GM18907 (cell line): Measurements from ENCODE around the gene SNX14.
"Not testable (repeated sequence)": the region's sequence is repeated elsewhere in the genome, so short reads cannot be mapped to it uniquely, and the experiment has no call there.

Experiments used
- ATAC-seq: cut with Tn5 transposase; IDR thresholded peaks from one replicate; pipeline ENCODE4 v1.9.1; 2021; ENCODE audit warnings: mild to moderate bottlenecking, moderate library complexity; ENCODE audit not compliant: unreplicated experiment

The SNX14 gene

DNA sequence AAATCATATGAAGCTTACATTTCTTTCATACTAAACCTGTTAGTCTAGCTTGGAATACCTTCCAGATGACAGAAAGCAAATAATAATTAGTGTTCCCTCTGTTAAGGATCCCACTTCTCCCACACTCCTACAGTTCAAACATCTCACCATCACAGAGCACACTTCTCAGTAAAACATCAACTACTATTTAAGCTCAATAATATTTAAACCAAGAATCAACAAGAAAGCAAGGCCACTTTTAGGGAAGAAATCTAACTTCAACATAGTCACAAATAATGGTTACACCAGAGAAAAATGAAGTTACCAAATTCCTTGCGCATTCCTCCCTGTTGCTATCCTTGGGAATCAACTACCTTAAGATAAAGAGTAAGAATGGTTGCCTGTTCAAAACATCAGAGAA lies 1.6 kb downstream of the SNX14 start:
- ATAC-seq, result no peak

DNA sequence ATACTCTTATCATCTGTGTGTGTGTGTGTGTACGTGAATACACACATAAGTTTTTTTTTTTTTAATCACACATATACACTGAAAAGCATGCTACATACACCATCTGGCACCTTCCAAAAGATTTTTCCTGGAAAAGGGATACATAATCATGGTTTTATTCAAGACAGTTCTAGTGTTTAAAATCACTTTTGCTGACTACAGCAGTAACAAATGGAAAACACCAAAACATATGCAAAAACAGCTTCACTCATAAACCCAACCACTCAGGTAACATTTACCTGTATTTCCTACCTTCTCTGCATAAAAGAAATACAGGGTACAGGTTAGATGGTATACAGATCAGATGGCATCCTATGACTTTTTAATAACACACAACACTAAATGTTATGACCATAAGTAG lies 2.5 kb downstream of the SNX14 start:
- no peak for ATAC-seq

DNA sequence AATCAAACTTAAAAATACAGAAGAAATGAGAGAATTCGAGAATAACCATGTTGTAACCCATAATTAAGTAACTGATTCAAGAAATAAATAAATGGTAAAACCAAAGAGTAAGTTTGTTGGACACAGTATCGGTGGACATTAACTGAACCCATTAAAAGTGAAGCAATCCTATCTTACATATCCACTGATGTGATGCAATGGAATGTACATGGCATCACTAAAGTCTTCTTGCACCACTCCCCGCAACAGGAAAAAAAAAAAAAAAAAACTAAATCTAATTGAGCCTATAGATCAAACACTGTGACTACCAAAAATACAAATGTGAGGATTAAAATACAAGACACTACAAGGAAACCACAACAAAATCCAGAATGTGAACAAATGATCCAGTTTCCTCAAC lies 7.9 kb downstream of the SNX14 start:
- ATAC-seq, result no peak

DNA sequence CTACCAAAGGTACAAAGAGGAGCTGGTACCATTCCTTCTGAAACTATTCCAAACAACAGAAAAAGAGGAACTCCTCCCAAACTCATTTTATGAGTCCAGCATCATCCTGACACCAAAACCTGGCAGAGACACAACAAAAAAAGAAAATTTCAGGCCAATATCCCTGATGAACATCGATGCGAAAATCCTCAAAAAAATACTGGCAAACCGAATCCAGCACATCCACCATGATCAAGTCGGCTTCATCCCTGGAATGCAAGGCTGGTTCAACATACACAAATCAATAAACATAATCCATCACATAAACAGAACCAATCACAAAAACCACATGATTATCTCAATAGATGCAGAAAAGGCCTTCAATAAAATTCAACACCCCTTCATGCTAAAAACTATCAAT lies 10.8 kb downstream of the SNX14 start:
- ATAC-seq, result not testable (repeated sequence)

DNA sequence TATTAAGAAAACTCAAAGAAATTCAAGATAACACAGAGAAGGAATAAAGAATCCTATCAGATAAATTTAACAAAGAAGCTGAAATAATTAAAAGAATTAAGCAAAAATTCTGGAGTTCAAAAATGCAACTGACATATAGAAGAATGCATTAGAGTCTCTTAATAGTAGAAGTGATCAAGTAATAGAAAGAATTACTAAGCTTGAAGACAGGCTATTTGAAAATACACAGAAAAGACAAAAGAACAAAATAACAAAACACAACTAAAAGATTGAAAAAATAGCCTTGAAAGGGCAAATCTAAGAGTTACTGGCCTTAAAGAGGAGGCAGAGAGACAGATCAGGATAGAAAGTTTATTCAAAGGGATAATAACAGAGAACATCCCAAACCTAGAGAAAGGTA lies 12.1 kb downstream of the SNX14 start:
- no peak for ATAC-seq

DNA sequence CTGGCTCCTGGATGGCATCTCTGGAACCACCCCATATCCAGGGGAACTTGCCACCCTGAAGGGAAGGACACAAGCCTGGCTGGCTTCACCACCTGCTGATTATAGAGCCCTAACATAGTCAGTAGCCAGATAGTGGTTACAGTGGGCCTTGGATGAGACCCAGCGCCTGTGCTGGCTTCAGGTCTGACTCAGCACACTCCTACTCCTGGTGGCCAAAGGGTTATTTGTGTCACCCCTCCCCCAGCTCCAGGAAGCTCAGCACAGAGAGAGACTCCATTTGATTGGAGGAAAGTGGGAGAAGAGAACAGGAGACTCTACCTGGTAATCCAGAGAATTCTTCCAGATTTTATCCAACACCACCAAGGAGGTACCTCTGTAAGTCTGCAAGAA lies 12.8 kb downstream of the SNX14 start:
- ATAC-seq, result peak; percentile 75

DNA sequence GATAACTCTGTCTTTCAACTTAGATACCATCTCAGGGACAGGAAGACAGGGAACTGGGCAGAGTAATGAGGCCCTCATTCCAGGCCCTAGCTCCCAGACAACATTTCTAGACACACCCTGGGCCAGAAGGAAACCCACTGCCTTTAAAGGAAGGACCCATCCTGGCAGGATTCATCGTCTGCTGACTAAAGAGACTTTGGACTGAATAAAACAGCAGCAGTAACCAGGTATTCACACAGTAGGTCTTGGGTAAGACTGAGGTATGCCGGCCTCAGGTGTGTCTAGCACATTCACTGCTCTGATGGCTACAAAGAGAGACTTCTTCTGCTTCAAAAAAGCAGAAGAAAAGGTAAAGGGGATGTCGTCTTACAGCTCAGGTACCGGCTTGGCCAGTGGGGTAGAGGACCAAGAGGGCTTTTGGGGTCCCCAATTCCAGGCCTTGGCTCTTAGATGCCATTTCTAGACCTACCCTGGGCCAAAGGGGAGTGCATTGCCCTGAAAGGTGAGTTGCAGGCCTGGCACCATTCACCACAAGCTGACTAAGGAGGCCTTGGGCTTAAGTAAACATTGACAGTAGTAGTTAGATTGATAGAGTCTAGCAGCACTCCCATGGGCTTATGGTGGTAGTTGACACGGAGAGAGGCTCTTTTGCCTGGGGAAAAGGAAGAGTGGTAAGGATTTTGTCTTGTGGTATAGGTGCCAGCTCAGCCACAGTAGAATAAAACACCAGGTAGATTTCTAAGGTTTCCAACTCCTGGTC lies 13.4 kb downstream of the SNX14 start:
- peak; percentile 30 for ATAC-seq

DNA sequence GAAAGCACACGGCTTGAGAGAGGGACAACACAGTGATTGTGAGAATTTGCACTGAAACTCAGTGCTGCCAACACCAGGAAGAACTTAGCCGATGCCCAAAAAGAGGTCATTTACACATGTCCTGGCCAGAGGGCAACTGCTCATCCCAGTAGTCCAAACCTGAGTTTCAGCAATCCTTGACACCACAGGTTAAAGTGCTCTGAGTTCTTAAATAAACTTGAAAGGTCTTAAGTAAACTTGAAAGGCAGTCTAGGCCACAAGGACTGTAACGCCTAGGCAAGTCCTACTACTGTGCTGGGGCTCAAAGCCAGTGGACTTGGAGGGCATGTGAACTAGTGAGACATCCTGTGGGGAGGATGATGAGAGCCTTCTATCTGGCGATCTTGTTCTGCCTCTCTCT lies 14.1 kb downstream of the SNX14 start:
- ATAC-seq, result no peak

DNA sequence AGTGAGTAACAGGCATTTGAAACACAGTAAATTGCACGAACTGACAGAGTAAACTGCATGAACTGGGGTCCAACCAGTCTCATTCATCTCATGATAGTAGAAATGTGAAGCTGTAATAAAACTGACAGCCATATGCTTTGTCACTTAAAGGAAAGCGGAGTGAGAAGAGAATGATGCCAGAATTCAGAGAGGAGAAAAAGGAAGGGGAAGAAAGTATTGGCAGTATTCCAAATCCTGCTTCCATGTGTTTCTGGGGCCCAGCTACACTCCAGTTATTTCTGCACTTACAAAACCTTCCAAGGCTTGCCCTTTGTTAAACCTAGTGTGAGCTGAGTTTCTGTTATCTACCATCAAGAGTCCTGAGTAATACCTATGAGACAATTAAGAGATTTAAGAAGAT lies 17.2 kb downstream of the SNX14 start:
- no peak for ATAC-seq

DNA sequence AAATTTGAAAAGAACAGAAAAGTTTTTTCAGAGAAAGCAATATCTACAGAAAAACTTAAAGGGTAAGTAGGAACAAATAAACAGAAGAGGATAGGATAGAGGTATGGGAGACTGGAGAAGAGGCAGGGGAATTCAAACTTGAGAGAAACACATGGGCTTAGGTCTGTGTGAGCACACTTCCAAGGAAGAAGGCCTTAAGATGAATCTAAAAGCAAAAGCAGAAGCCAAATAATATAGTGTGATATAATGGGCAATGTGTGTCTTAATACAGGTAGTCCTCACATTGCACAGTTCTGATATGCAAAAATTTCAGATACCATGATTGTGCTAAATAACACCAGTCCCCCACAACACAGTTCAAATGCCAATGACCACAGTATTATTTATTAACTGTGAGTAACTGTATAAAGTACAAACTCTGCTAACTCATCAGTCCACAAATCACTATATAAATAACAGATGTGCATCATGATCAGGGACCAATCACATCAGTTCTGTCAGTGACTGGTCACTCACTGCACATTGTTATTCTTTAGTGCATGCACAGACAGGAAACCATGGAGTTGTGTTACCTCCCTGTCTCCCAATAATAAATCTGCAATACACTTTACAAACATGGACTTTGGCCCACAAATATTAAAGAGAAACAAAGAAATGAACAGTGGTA lies 18.6 kb downstream of the SNX14 start:
- peak; percentile 55 for ATAC-seq

DNA sequence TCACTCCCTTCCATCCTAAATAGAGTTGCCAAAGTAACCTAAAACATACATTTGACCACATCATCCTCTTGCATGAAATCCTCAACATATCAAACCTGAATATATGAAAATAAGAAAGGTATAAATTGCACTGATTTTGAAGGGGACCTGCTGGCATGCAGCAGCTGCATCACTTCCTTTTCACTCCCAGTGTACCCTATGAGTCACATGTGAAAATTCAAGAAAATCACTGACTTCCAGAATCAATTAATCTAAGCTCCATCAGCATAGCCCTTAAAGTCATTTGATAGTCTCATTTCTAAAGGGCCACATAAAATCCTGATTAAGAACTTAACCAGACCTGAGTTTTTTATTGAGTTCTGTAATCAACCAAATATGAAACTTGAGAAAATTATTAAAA lies 24.3 kb downstream of the SNX14 start:
- no peak for ATAC-seq

DNA sequence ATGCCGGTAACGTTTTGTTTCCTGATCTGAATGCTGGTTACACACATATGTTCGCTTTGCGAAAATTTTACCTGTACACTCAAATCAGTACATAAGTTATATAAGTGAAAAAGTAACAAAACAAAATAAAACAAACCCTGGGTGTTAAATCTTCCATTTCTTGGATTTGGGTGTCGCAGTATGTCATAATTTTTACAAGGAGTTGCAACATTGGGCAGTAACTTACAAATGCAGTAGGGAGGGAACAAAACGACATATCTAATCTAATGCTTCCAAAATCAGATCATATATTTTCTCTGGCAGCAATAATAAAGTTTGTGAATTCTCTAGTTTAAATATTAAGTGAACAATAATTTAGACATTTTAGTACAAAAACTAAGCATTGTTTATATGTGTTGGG lies 25.2 kb downstream of the SNX14 start:
- no peak for ATAC-seq

DNA sequence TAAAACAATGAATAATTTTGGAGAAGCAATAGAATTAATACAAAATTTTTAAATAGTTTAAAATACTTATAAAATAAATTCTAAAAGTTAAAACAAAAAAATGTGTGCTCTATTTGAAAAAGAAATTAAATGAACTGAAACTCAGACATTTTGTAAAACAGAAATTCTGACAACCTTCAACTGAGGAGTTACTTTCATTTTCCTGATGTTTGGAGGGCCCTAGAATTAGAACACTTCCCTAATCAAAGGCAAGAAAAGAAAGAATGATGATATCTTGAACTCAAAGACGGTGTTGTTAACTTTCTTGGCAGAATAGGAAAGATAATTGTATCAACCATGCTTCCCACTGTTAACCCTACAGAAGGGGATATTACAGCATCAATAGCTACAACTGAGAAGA lies 27.9 kb downstream of the SNX14 start:
- no peak for ATAC-seq

DNA sequence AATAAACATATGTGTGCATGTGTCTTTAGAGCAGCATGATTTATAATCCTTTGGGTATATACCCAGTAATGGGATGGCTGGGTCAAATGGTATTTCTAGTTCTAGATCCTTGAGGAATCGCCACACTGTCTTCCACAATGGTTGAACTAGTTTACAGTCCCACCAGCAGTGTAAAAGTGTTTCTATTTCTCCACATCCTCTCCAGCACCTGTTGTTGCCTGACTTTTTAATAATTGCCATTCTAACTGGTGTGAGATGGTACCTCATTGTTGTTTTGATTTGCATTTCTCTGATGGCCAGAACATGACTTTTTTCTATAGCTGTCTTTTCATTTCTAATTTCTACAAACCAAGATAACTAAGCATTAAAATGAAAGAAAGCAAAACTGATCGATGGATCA lies 29.4 kb downstream of the SNX14 start:
- not testable (repeated sequence) for ATAC-seq

DNA sequence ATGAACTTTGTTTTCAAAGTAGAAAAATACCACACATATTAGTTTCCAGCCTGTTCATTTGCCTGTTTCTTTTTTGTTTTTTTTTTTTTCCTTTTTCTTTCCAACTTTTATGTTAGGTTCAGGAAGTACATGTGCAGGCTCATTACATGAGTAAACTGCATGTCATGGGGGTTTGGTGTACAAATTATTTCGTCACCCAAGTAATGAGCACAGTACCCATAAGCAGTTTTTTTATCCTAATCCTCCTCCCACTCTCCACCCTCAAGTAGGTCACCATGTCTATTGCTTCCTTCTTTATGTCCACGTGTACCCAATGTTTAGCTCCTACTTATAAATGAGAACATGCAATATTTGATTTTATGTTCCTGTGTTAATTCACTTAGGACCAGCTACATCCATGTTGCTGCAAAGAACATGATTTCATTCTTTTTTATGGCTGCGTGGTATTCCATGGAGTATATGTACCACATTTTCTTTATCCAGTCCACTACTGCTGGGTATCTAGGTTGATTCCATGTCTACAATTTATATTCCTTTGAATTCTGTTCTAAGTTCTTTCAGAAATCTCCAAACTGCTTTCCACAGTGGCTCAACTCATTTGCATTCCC lies 31.8 kb downstream of the SNX14 start:
- no peak for ATAC-seq

DNA sequence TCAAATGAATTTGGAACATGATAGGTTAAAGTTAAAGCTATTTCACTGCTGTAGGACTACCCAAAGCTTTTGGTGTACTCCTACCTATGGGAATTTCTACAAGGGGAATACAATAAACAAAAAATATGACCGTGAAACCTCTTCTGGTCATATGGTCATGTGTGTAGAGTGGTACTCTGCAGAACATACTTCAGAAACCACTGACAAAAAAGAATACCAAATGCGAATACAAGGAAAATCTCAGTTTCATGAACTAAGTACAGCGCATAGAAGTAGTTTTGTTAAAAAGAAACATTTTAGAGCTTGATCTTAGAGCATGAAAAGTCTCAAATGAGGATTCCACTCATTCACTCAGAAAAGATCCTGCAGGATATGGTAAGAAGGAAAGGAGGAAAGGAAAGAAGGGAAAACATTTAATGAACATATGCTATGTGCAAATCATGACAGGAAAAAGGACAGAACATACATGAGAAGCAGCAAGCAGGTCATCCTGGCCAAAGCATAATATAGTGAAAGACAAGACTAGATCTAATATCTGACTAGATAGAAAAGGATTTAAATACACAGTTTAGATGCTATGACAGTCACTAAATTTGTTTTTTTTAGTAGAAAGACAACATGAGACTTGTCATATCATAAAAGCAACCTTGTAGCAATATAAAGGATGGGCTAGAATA lies 36.5 kb downstream of the SNX14 start:
- ATAC-seq, result no peak

DNA sequence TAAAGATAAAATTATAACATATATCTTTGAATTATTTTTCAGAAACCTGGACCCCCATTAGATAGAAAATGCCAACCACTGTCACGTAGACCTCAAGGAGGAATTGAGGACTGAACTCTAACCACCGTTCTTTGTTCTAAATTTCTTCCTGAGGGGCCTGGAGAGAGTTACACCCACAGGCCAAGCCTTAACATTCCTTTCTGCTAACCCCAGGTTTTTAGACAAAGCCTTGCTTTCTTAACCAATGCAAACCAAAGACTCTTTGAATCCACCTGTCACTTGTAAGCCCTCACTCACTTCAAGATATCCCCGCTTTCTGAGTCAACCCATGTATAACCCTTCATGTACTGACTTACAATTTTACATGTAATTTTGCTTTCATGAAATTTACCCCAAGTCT lies 41.0 kb downstream of the SNX14 start:
- no peak for ATAC-seq

DNA sequence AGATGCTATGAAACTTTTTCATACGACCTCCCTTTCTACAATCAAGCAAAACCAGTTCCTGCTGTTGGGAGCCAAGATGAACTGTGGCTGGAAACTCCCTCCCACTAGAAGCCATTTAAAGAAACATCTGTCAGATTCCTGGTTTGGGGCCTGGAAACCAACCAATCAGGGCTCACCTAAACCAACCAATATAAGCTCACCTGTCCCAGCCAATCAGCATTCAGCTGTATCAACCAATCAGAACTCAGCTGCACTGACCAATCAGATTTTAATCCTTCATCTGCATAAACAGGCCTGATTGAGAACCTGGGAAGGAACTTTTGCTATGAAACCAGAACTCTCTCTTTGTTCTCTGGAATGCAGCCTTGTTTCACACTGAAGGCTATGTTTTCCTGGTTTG lies 42.4 kb downstream of the SNX14 start:
- ATAC-seq, result no peak

DNA sequence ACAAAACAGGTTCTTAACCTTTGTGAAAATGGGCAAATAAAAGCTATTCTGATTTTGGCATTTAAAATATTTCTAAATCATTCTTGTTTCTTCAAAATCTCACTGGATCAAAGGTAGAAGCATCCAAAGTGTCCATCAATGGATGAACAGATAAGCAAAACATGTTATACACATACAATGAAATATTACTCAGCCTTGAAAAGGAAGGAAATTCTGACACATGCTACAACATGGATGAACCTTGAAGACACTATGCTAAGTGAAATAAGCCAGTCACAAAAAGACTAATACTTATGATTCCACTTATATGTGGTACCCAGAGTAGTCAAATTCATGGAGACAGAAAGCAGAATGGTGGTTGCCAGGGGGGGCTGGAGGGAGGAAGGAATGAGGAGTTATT lies 45.9 kb downstream of the SNX14 start:
- no peak for ATAC-seq

DNA sequence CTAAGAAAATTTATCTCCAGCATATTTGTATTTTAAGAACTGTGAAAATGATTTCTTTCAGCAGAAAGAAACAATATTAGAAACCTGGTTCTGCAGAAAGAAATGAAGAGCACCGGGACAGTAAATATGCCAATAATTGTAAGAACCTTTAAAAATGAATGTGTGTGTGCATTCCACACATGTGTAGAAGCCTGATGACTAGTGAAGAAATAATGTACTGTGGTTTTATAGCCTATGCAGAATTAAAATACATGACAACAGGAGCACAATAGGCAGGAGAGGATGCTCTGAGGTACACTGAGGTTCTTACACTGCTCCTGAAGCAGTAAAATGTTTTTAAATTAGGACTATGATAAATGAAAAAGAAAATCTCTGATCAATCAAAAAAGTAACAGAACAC lies 48.9 kb downstream of the SNX14 start:
- no peak for ATAC-seq

DNA sequence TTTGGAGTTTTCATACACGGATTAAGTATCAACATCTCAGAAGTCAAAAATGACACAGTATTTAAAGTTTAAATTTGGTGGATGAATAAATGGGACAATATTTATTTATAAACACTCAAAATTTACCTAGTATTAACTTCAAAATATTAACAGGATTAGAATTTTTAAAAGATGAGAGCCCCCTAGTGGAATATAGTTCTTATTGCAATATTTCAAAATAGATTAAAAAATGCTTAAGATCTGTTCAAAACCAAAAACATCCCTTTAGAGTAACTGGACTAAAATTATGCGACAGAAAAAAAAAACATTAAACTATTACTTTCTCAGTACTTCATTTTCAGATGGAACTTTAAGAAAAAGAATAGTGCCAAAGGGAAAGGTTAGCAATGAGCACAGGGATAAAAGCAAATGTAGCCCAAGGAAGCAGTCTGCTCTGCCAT lies 56.6 kb downstream of the SNX14 start:
- ATAC-seq, result no peak

DNA sequence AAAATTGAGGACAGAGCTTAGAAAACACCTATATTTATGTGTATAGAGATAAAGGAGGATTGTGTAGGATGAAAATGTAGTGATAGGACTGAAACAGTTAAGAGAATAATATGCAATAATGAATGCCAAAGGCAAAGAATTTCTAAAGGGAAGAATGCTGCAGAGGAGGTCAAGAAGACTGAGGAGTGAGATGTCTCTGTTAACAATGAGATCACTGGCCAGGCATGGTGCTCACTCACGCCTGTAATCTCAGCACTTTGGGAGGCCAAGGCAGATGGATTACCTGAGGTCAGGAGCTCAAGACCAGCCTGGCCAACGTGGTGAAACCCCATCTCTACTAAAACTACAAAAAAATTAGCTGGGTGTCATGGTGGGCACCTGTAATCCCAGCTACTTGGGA lies 69.4 kb downstream of the SNX14 start:
- not testable (repeated sequence) for ATAC-seq
